GM10266 (cell line): Measurements from ENCODE around the gene CRYL1.

ENCODE experiments used
- DNase-seq: peaks from one replicate; pipeline ENCODE4 v3.0.0; 2012; ENCODE audit errors: extremely low spot score
- TF ChIP-seq, protein P1 (sequence below): IDR thresholded peaks from 2 replicates; pipeline ENCODE4 v1.5.1; 2012; ENCODE audit warnings: mild to moderate bottlenecking, low read depth; ENCODE audit not compliant: control insufficient read depth, insufficient read depth; ENCODE audit errors: missing control alignments

Gene CRYL1

DNA sequence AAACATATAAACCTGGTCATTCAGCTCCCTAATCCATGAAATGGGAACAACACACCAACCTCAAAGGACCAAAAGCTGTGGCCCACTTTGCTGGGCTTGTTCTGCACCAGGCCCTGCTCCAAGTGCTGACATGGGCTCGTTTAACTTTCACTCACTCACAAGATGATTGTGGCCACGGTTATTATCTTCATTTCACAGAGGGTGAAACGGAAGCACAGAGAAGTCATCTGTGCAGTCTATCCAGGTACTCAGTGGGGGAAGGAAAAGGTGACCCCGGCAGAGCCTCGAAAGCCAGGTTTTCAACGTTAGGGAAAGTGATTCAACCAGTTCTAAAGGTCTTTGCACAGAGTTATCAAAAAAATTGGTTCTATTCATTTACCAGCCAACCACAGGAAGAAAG is 68.0 kb downstream of the CRYL1 start:
- no peak for DNase-seq

DNA sequence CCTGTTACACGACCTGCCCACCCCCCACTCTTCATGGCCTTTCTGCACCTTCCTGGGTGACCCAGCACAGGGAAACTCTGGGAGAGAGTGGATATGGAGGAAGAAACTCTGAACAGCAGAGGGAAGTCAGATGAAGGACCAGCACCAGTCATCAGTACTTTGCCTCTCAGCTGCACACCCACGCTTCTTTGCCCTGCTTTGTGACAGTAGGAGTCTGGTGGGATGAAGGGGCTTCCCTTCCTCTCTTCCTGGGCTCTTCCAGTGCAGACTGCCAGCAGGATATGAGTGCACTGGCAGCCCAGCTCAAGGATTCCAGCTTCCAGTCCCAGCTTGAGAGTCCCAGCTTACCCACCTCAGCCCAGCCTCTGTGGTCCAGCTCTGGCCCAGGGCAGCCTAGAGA is 68.9 kb downstream of the CRYL1 start:
- DNase-seq = no peak
- TF ChIP-seq, protein P1, sequence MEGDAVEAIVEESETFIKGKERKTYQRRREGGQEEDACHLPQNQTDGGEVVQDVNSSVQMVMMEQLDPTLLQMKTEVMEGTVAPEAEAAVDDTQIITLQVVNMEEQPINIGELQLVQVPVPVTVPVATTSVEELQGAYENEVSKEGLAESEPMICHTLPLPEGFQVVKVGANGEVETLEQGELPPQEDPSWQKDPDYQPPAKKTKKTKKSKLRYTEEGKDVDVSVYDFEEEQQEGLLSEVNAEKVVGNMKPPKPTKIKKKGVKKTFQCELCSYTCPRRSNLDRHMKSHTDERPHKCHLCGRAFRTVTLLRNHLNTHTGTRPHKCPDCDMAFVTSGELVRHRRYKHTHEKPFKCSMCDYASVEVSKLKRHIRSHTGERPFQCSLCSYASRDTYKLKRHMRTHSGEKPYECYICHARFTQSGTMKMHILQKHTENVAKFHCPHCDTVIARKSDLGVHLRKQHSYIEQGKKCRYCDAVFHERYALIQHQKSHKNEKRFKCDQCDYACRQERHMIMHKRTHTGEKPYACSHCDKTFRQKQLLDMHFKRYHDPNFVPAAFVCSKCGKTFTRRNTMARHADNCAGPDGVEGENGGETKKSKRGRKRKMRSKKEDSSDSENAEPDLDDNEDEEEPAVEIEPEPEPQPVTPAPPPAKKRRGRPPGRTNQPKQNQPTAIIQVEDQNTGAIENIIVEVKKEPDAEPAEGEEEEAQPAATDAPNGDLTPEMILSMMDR = no peak

More for the DNA sequence above, 68.0 kb downstream of the CRYL1 start:
- TF ChIP-seq, protein P1 = no peak

DNA sequence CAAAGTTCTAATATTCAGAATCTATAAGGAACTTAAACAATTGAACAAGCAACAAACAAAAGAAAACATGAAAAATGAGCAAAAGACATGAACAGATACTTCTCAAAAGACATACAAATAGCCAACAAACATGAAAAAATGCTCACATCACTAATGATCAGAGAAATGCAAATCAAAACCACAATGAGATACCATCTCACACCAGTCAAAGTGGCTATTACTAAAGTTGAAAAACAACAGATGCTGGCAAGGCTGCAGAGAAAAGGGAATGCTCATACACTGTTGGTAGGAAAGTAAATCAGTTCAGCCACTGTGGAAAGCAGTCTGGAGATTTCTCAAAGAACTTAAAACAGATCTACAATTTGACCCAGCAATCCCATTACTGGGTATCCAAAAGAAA is 74.3 kb downstream of the CRYL1 start:
- TF ChIP-seq, protein P1 = no peak
- DNase-seq = no peak

DNA sequence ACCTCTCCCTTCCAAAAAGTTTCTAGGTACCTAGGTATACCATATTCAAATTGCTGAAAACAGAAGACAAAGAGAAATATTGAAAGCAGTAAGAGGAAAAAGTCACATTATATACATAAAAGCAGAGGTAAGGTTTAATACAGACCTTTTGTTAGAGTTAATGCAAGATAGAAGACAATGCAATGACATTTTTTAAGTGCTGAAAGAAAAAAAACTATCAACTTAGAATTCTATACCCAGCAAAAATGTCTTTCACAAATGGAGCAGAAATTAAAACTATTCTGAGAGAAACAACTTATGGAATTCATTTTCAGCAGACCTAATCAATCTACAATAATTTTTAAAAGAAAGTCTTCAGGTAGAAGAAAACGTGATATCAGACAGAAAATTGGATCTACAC is 77.2 kb downstream of the CRYL1 start:
- DNase-seq = no peak
- TF ChIP-seq, protein P1 = no peak

DNA sequence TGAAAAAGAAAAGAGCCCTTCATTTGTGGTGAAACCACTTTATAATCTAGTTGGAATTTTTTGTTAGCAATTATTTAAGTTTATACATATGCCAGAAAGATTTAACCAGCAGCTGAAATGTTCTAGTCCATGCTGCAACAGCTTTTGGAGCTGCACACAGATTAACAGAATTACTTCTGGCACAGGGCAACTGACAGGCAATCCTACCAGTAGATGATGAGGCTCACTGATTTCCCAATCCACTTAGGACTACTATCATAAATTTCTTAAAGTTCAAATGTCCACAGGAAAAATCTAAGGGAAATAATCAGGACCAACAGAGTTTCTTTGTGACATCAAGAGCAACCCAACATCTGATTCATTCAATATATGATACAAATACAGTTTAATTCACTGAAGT is 78.8 kb downstream of the CRYL1 start:
- DNase-seq = no peak
- TF ChIP-seq, protein P1 = no peak

DNA sequence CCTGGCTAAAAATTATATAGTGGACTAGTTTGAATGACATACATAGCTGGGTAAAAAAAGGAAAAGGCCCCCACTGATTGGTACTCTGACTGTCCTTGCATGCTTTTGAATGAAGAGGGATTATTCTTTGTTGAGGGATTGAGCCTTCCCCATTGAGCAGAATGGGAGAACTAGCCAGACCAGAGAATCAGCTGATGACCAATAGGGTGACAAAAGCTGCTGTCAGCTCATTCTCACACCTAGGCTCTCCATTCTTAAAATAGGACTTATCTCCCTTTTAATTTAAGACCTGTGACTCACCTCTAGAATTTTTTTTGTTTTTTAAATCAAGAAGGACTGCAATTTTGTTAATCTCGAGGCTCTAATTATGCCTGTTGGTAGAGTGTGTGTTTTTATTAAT is 79.3 kb downstream of the CRYL1 start:
- TF ChIP-seq, protein P1 = no peak
- no peak for DNase-seq

DNA sequence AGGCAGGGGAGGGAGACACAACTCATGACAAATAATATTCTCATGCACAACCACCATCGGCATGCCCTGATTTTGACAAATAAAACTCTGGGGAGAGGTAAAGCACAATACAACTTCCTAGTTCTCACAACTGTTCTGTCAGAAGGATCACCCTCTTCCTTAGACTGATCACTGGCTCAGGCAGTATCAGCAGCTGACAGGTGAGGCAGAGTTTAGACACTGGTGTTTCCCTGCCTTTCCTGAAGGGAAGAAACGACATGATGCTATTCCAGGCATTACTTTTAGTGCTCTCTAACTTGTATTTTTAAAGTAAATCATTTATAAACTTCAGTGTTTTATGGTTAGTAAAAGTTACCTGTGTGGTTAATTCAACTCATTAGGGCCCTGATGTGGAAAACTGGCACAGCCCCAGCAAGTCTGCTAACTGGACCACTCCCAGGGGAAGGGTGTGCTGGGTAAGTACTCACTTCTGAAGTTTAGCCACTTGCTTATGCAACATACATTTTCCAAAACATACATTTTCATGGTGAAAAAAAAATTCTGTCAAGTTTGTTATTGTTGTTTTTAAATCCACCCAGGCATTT is 82.8 kb downstream of the CRYL1 start:
- no peak for DNase-seq
- TF ChIP-seq, protein P1 = no peak
